Mesothelial cell of epicardium (in vitro differentiated cells): ENCODE measurements around the gene ATP8B1. TPM values are rescaled to one million over a fixed set of nuclear protein-coding genes. Genes with fewer than 3 reads are reported as not detected.

Experiments
- DNase-seq, 2 experiments: peaks; one replicate each; pipeline ENCODE4 v3.0.0; 2021; ENCODE audit warnings: low spot score in 2 of 2; ENCODE audit not compliant: unreplicated experiment in 2 of 2
- H3K27ac Mint-ChIP-seq: 2 replicates; pipeline ENCODE4 v1.8.0; 2021; ENCODE audit warnings: mixed read lengths
- H3K27me3 Mint-ChIP-seq: 2 replicates; pipeline ENCODE4 v1.8.0; 2021; ENCODE audit warnings: low read depth, mixed read lengths
- H3K36me3 Mint-ChIP-seq: 2 replicates; pipeline ENCODE4 v1.8.0; 2021; ENCODE audit warnings: mixed read lengths
- H3K4me1 Mint-ChIP-seq: 2 replicates; pipeline ENCODE4 v1.8.0; 2021; ENCODE audit warnings: mixed read lengths
- H3K4me3 Mint-ChIP-seq: 2 replicates; pipeline ENCODE4 v1.8.0; 2021; ENCODE audit warnings: mild to moderate bottlenecking, moderate library complexity, mixed read lengths
- H3K9me3 Mint-ChIP-seq: 2 replicates; pipeline ENCODE4 v1.8.0; 2021; ENCODE audit warnings: mixed read lengths
- CTCF ChIP-seq: fragments of 200-600 bp; sonication (generic); IDR thresholded peaks from one replicate; pipeline ENCODE4 v1.5.0; 2021; ENCODE audit warnings: antibody characterized with exemption; ENCODE audit not compliant: unreplicated experiment
- total RNA-seq: library from RNA; stranded (reverse); gene quantifications from 3 replicates; pipeline ENCODE4 v1.2.1, GENCODE V29; 2021

The ATP8B1 gene
- total RNA-seq, 1 donor from 2014 or later = 14.1 TPM

DNA sequence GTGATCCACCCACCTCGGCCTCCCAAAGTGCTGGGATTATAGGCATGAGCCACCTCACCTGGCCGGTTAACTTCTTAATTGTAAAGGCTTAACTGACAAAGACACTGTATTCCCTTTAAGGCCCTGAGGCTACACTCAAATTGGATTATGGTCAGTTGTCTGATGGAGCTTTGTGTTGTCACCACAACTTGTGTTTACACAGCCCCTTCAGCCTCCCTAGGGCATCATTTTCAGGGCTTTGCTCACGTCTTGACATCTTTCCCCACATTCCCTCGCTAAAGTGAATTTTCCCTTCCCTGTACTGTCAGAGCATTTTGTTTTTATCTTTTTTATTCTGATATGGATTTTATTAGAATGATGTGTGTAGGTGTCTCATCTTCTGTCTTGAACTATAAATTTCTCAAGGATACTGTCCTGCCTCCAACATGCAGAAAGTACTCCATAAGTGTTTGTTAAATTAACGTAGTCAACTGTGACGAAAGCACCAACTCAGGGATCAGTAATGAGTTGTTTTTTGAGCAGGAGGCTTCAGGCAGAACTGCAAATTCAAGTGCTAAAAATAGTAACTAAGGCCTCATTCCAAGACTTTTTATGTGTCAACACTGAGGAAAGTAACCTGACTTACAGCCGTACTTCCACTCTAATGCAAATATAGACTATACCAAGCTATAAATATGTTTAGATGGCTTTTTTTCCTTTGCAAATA is 104.4 kb downstream of the ATP8B1 start:
- H3K9me3 Mint-ChIP-seq = no peaks in the 10 kb centered on the region
- no peak for DNase-seq
- H3K4me1 Mint-ChIP-seq = peaks cover 28% of the 10 kb centered on the region
- H3K27me3 Mint-ChIP-seq = no peaks in the 10 kb centered on the region
- H3K27ac Mint-ChIP-seq = peak overlapping the region; percentile 77
- H3K36me3 Mint-ChIP-seq = peaks cover 10% of the 10 kb centered on the region
- TF ChIP-seq CTCF = no peak
- no peak overlapping the region for H3K4me3 Mint-ChIP-seq

GRCh38 chr18:57697426-57697825 is 105.7 kb downstream of the ATP8B1 start:
- no peaks in the 10 kb centered on the region for H3K27me3 Mint-ChIP-seq
- peak overlapping the region; percentile 16 for H3K4me3 Mint-ChIP-seq
- DNase-seq = no peak
- peaks cover 28% of the 10 kb centered on the region for H3K4me1 Mint-ChIP-seq
- H3K9me3 Mint-ChIP-seq = no peaks in the 10 kb centered on the region
- TF ChIP-seq CTCF = no peak
- H3K27ac Mint-ChIP-seq = peak overlapping the region; percentile 93
- peaks cover 11% of the 10 kb centered on the region for H3K36me3 Mint-ChIP-seq

DNA sequence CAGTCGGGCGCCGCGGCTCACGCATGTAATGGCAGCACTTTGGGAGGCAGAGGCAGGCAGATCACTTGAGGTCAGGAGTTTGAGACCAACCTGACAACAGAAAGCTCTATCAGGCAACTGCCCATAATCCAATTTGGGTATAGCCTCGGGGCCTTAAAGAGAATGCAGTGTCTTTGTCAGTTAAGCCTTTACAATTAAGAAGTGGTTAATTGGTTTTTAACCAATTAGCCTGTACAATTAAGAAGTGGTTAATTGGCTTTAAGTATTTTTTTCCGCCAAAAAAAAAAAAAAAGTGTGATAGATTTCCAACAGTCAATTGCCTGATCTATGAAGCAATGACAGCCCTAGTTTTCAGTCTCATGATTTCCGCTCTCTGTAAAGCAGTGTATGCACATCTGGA is 106.8 kb downstream of the ATP8B1 start:
- DNase-seq = no peak
- H3K27me3 Mint-ChIP-seq = no peaks in the 10 kb centered on the region
- H3K36me3 Mint-ChIP-seq = peaks cover 16% of the 10 kb centered on the region
- no peak overlapping the region for H3K4me3 Mint-ChIP-seq
- no peak for TF ChIP-seq CTCF
- no peaks in the 10 kb centered on the region for H3K9me3 Mint-ChIP-seq
- H3K4me1 Mint-ChIP-seq = peaks cover 28% of the 10 kb centered on the region
- peak overlapping the region; percentile 93 for H3K27ac Mint-ChIP-seq

GRCh38 chr18:57691363-57691762 is 111.8 kb downstream of the ATP8B1 start:
- H3K4me1 Mint-ChIP-seq = peaks cover 8% of the 10 kb centered on the region
- peaks cover 31% of the 10 kb centered on the region for H3K36me3 Mint-ChIP-seq
- no peak overlapping the region for H3K27ac Mint-ChIP-seq
- no peaks in the 10 kb centered on the region for H3K27me3 Mint-ChIP-seq
- no peak for TF ChIP-seq CTCF
- no peak overlapping the region for H3K4me3 Mint-ChIP-seq
- peaks cover 3% of the 10 kb centered on the region for H3K9me3 Mint-ChIP-seq
- DNase-seq = no peak

- no peak for TF ChIP-seq CTCF
- Mint-ChIP-seq H3K27ac (no peak overlapping the region), H3K9me3 (peaks cover 3% of the 10 kb centered on the region), H3K4me1 (peaks cover 4% of the 10 kb centered on the region), H3K27me3 (no peaks in the 10 kb centered on the region), H3K4me3 (no peak overlapping the region), H3K36me3 (peaks cover 31% of the 10 kb centered on the region)
- no peak for DNase-seq
These were observed 115.1 kb downstream of the ATP8B1 start for GRCh38 chr18:57687970-57688369.
